Stimulated activated effector memory CD8-positive, alpha-beta T cell treated with anti-CD3 and anti-CD28 coated beads, Interleukin-12 subunit alpha, Interleukin-12 subunit beta, amount 100 ng/mL, for 72 hours (primary cell): ENCODE measurements around the gene SSTR5.

Experiments used
- ATAC-seq: fragments of 150-1000 bp; cut with Tn5 transposase; 2 replicates; pipeline ENCODE4 v1.10.0; 2021
- DNase-seq, 2 donors: peaks; one replicate each; pipeline ENCODE4 v3.0.0; 2021 to 2022; ENCODE audit warnings: low spot score in 2 of 2
- H3K27ac Mint-ChIP-seq: one replicate; pipeline ENCODE4 v1.8.0; 2022; ENCODE audit warnings: mild to moderate bottlenecking, mixed read lengths
- H3K36me3 Mint-ChIP-seq: one replicate; pipeline ENCODE4 v1.8.0; 2022; ENCODE audit warnings: mild to moderate bottlenecking, mixed read lengths
- H3K4me1 Mint-ChIP-seq: one replicate; pipeline ENCODE4 v1.8.0; 2022; ENCODE audit warnings: mixed read lengths
- H3K4me3 Mint-ChIP-seq: one replicate; pipeline ENCODE4 v1.8.0; 2022; ENCODE audit warnings: mild to moderate bottlenecking, mixed read lengths
- H3K9me3 Mint-ChIP-seq: one replicate; pipeline ENCODE4 v1.8.0; 2022; ENCODE audit warnings: mixed read lengths

SSTR5 gene

DNA sequence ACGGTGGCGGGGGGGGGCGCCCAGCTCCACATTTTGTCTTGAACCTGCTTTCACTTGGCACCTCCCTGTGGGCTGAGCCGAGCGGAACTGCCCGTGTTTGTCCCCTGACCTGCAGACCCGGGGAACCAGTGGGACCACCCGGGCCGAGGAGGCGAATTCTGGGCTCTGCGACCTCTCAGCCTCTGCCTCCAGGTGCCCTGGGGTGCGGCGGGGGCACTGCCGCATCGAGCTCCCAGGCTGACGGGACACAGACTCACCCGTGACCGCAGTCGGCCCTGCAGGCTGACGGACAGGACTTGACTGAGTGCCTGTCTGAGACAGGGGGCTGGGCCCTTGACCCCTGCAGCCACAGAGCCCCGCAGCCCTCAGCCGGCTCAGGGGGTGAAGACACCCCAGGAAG is 34.6 kb downstream of the SSTR5 start:
- Mint-ChIP-seq H3K4me3 (no peak overlapping the region), H3K4me1 (no peaks in the 10 kb centered on the region), H3K36me3 (no peaks in the 10 kb centered on the region), H3K27ac (no peak overlapping the region), H3K9me3 (no peaks in the 10 kb centered on the region)
- DNase-seq (no peak), ATAC-seq (no peak)

DNA sequence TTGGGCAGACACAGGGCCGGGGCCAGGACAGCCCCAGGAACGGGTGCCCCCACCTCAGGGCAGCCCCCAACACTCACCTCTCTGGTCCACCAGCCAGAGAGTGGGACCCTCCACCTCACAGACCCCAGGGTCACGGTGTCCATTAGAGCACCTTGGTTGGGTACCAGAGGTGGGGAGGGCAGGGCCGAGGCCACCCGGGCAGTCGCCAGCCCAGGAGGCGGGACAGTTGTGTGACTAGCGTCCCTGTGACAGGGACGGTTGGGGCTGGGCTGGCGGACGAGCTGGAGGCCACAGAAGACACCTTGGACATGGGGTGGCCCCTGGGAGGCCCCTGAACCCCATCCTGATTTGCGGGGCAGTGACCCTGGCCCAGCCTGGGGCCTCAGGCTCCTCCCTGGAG is 35.2 kb downstream of the SSTR5 start:
- no peak for ATAC-seq
- DNase-seq = no peak
- H3K4me1 Mint-ChIP-seq = no peaks in the 10 kb centered on the region

DNA sequence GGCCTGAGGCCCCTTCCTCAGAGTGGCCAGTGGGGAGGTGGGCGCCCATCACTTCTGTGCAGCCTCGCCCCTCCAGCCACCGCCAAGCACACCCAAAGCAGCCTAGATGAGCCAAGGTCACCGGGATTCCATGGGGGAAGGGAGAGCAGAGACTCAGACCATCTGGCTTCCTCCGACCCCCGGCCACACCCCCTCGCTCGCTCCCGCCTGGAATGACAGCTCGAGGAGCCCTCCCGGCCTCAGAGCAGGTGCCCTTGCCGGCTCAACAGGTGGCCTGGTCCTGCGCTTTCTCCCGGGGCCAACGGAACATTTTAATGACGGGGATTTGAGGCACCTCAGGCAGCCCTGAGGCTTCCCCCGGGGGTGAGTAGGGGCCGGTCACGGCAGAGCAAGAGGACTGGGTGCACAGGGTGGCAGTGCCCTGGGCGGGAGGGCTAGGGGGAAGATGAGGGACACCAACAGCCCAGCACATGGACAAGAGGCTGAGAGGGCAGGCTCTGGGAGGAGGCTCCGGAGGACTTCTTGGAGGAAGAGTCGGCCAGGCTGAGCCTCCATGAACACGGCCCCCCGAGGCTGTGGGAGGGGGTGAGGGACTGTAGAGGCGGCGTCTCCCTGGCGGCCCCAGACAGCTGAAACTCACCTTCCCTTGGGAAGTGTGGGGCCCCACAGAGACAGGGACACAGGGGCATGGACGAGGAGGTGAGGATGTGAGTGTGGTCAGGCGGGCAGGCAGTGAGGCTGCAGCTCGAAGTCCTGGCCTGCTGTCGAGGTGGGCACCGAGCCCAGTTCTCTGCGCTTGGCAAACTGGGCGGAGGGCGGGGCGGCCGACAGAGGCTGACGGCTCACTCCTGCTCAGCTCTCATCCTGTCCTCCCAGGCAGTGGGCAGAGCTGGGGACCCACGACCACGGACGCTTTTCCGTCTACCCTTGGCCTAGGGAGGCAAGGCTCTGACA is 36.0 kb downstream of the SSTR5 start:
- ATAC-seq (no peak), DNase-seq (no peak)
- no peaks in the 10 kb centered on the region for H3K9me3 Mint-ChIP-seq
- no peak overlapping the region for H3K27ac Mint-ChIP-seq
- H3K36me3 Mint-ChIP-seq = no peaks in the 10 kb centered on the region
- no peak overlapping the region for H3K4me3 Mint-ChIP-seq
- no peaks in the 10 kb centered on the region for H3K4me1 Mint-ChIP-seq

More for the DNA sequence above, 35.2 kb downstream of the SSTR5 start:
- no peak overlapping the region for H3K4me3 Mint-ChIP-seq
- H3K36me3 Mint-ChIP-seq = no peaks in the 10 kb centered on the region
- no peak overlapping the region for H3K27ac Mint-ChIP-seq
- no peaks in the 10 kb centered on the region for H3K9me3 Mint-ChIP-seq

DNA sequence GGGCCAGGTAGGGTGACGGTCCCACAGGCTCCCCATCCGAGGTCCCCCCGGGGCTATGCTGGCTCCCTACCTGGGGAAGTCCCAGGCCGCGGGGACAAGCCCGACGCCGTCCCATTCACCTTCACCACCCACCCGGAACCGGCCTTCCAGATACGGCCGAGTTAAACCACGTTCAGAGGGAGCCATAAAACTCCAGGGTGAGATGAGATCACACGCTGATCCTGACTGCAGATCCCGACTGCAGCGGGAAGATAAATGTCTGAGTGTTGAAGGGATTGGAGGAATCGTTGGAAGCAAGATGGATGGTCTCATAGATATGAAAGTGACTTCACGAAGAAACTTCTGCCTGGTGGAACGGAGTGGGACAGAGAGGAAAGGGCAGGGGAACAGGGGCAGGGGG is 37.1 kb downstream of the SSTR5 start:
- no peak overlapping the region for H3K27ac Mint-ChIP-seq
- H3K9me3 Mint-ChIP-seq = no peaks in the 10 kb centered on the region
- no peaks in the 10 kb centered on the region for H3K36me3 Mint-ChIP-seq
- no peaks in the 10 kb centered on the region for H3K4me1 Mint-ChIP-seq
- H3K4me3 Mint-ChIP-seq = no peak overlapping the region
- no peak for ATAC-seq
- no peak for DNase-seq

DNA sequence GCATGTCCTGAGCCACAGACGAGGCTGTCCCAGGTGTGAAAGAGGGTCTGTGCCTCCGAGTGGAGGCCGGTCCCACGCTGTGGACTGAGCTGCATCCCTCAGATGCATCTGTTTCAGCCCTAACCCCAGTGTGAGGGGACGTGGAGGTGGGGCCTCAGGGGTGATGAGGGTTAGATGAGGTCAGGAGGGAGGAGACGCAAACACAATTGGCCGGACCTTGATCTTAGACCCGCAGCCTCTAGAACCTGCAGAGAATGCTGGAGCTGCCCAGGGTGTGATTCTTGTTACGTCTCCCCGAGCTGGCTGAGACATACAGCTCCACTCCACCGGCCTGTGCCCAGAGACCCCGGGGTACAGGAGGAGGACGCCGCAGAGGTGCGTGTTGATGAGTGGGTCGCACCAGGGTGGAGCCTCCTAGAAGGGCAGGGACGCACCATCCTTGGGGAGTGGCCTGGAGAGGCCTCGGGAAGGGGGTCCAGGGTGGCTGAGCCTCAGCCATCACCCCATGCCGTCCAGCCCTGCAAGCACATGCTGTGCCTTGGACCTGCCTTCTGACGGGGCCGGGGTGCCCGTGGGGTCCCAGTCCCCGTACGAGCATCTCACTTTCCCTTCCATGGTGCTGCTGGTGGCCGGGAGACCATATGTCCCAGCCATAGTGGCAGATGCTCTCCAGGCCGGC is 40.1 kb downstream of the SSTR5 start:
- DNase-seq (no peak), ATAC-seq (no peak)
- Mint-ChIP-seq H3K36me3 (no peaks in the 10 kb centered on the region), H3K9me3 (no peaks in the 10 kb centered on the region), H3K27ac (no peak overlapping the region), H3K4me3 (no peak overlapping the region), H3K4me1 (no peaks in the 10 kb centered on the region)

DNA sequence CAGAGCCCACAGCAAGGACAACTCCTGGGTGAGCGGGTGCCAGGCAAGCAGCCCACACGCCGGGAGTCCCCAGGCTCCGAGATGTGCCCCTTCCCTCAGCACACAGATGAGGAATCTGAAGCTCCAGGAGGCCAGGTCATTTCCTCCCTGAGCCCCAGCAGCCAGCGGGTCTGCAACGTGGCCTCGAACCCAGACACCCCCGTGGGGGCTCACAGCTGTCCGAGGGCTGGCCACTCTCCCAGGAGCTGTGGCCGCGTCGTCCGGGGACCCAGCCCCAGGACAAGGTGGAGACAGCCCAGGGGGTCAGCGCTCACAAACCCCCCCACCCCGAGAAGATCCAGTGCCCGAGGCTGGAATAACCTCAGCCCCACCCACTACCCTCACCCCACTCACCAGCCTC is 40.9 kb downstream of the SSTR5 start:
- Mint-ChIP-seq H3K9me3 (no peaks in the 10 kb centered on the region), H3K36me3 (no peaks in the 10 kb centered on the region), H3K27ac (no peak overlapping the region), H3K4me3 (no peak overlapping the region), H3K4me1 (no peaks in the 10 kb centered on the region)
- DNase-seq = no peak
- ATAC-seq = no peak

DNA sequence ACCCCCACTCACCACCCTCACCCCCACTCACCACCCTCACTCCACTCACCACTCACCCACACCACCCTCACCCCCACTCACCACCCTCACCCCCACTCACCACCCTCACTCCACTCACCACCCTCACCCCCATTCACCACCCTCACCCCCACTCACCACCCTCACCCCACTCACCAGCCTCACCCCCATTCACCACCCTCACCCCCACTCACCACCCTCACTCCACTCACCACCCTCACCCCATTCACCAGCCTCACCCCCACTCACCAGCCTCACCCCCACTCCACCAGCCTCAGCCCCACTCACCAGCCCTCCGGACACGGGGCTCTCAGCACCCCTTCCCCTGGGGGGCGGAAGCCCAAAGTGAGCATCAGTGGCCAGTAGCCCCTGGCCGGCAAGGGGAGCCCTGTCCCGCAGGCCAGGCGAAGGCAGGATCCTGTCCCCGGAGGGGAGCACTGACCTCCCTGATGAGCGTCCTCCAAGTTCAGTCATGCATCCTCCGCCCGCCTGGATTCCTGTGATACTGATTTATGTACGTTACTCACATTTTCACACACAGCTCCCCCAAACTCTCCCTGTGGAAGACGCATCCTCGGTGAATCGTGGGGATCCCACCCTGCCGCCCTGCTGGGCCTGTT is 41.5 kb downstream of the SSTR5 start:
- no peak overlapping the region for H3K27ac Mint-ChIP-seq
- H3K36me3 Mint-ChIP-seq = no peaks in the 10 kb centered on the region
- no peak for DNase-seq
- no peaks in the 10 kb centered on the region for H3K4me1 Mint-ChIP-seq
- ATAC-seq = no peak
- no peak overlapping the region for H3K4me3 Mint-ChIP-seq
- no peaks in the 10 kb centered on the region for H3K9me3 Mint-ChIP-seq

DNA sequence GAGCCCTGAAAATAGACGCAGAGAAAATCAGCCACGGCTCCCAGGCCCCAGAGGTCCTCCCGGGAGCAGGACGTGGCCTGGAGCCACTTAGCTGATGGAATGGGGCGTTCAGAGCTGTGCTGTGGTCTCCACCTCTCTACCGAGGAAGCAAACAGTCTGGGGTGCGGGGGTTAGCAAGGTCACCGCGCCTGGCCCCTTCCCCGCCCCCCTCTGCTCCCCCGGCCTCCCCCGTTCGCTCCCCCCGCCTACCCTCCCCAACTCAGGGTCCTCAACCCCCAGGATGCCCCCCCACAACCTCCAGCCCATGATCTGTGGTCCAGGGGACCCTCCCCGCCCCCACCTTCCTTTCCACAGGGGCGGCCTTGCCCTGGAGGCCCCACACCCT is 44.1 kb downstream of the SSTR5 start:
- DNase-seq (no peak), ATAC-seq (no peak)
- H3K27ac Mint-ChIP-seq = no peak overlapping the region
- no peak overlapping the region for H3K4me3 Mint-ChIP-seq
- H3K36me3 Mint-ChIP-seq = no peaks in the 10 kb centered on the region
- H3K9me3 Mint-ChIP-seq = no peaks in the 10 kb centered on the region
- H3K4me1 Mint-ChIP-seq = no peaks in the 10 kb centered on the region

DNA sequence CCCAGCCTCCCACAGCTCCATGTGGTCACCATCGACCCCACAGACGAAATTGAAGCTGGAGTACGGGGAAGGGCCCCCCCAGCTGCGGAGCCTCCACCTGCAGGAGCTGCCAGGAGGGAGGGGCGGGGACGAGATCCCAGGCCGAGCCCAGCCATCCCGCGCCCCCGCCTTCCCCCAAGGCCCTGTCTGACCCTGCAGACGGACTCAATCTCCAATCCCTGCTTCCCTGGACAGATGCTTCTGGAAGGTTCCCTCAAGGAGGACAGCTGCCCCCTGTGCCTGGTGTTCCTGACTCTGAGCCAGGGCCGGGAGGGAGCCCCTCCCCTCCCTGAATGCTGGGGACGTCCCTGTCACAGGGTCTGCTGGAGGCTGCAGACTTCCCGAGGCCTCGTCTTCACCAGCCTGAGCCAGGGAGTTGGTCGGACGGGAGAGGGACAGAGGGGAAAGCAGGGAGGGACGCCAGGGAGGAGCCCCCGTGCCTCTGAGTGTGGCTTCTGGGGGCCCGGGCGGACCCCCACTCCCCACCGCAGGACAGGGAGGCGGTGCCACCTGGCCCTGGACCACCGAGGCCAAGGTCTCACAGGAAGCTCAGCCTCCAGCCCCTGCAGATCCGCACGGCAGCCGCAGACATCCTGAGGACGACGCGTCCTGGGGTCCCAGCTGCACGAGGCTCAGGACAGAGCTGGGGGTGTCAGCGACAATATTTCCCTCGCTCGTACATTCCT is 44.8 kb downstream of the SSTR5 start:
- DNase-seq (no peak), ATAC-seq (no peak)
- Mint-ChIP-seq H3K9me3 (no peaks in the 10 kb centered on the region), H3K4me3 (no peak overlapping the region), H3K4me1 (no peaks in the 10 kb centered on the region), H3K36me3 (no peaks in the 10 kb centered on the region), H3K27ac (no peak overlapping the region)

DNA sequence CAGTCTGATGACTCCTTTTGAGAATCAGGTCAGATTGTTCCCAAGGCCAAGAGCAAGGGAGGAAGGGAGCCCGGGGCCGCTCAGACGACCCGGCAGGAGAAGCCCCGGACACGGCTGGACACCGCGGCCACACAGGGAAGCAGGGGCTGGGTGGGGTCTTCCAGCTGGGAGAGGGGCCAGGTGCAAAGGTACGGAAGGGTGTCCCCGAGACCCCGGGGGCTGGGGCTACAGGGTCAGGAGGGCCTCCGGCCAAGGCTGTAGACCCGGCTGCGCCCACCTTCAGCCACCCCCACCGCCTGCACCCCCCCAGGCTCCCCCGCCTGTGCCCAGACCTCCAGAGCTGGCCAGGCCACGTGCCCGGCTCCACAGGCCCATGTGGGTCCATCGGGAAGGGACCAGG is 45.4 kb downstream of the SSTR5 start:
- H3K36me3 Mint-ChIP-seq = no peaks in the 10 kb centered on the region
- H3K4me3 Mint-ChIP-seq = no peak overlapping the region
- no peaks in the 10 kb centered on the region for H3K4me1 Mint-ChIP-seq
- no peaks in the 10 kb centered on the region for H3K9me3 Mint-ChIP-seq
- no peak overlapping the region for H3K27ac Mint-ChIP-seq
- no peak for ATAC-seq
- no peak for DNase-seq

DNA sequence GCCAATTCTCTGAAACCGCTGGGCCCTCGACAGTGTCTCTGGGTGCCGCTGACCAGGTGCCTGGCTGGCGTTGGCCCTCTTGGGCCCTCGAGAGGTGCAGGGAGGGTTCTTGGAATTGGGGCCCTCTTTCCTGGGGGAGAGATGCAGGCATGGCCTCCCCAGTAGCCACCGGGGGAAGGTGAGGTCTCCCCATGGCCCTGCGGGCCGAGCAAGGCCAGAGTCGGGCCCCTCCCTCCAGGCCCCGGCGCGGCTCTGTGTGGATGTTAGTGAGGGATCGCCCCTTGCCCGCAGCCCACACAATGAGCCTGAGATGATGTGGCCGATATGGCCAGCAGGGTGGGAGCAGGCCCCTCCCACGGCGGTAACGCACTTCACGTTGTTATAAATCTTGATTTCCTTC is 46.6 kb downstream of the SSTR5 start:
- ATAC-seq (no peak), DNase-seq (no peak)
- H3K9me3 Mint-ChIP-seq = no peaks in the 10 kb centered on the region
- H3K4me3 Mint-ChIP-seq = no peak overlapping the region
- no peaks in the 10 kb centered on the region for H3K4me1 Mint-ChIP-seq
- H3K27ac Mint-ChIP-seq = no peak overlapping the region
- no peaks in the 10 kb centered on the region for H3K36me3 Mint-ChIP-seq

DNA sequence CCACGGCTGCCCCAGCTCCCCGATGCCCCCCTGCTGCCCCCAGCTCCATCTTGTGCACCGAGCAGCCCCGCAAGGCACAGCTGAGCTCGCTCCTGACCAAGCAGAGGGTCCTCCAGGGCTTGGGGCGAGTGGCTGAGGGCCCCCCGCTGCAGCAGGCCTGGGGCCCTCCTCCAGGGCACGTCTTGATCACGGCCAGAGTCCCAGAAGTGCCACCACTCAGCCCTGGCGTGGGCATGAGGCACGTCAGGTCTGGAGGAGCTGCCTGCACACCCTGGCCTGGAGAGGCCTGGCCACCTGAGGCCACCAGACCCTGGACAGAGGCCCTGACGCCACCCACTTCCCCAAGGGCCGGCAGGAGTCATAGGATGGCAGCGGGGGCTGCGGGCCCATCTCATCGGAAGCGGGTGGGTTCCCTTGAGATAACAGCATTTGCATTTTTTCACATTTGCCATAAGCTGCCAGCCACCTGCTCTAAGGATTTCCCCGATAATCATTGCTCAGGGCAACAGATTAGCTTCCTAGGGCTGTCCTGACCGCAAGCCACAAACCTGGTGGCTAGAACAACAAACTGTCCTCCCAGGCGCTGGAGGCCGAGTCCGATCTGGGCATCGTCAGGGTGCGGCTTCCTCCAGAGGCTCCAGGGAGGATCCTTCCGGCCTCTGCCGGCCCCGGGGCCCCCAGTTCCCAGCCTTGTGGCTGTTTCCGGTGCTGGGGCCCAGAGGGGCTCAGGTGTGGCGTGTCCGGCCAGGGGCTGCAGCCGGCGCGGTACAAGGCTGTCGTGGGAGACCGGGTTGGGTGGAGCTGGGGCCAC is 47.4 kb downstream of the SSTR5 start:
- Mint-ChIP-seq H3K27ac (no peak overlapping the region), H3K4me3 (no peak overlapping the region), H3K36me3 (no peaks in the 10 kb centered on the region), H3K4me1 (no peaks in the 10 kb centered on the region), H3K9me3 (no peaks in the 10 kb centered on the region)
- ATAC-seq (no peak), DNase-seq (no peak)

DNA sequence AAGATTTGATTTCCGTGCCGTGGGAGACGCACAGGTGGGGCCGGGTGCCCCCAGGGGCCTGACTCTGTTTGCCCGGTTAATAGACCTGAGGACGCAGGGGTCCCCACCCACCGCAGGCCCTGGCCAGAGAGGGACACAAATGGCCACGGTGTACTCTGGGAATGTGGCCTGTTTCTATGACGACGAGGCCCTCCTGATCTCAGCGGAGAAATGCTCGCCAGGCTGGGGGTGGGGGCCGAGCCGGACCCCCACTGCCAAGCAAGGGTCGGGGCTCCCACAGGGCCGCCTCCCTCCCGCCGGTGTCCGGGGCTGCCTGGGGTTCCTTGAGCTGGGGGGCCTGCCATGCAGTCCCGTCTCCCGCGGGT is 48.0 kb downstream of the SSTR5 start:
- no peak for DNase-seq
- Mint-ChIP-seq H3K36me3 (no peaks in the 10 kb centered on the region), H3K27ac (no peak overlapping the region), H3K9me3 (no peaks in the 10 kb centered on the region), H3K4me3 (no peak overlapping the region), H3K4me1 (no peaks in the 10 kb centered on the region)
- ATAC-seq = no peak

DNA sequence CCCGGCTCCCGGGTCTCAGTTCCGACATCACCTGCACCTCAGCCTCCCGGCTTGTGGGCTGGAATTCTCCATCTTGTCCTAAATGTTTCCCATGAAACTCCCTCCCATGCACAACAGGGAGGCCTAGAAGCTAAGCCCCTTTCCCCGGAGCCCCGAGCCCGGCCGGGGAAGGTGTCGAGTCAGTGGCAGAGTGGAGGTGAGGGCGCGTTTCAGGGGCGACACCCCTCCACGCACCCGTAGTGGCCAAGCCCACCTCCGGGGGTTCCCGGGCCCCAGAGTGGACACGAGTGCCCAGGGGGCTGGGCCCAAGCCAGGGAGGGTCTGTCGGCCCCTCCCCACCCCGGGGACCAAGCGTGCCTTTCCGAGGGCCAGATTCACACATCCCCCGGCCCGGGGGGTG is 48.5 kb downstream of the SSTR5 start:
- no peak for ATAC-seq
- Mint-ChIP-seq H3K9me3 (no peaks in the 10 kb centered on the region), H3K36me3 (no peaks in the 10 kb centered on the region), H3K4me1 (no peaks in the 10 kb centered on the region), H3K4me3 (no peak overlapping the region), H3K27ac (no peak overlapping the region)
- DNase-seq = no peak
